IPS DF 6.9 (cell line): ENCODE data around the gene ZNF830.

ENCODE experiments used
- DNase-seq: peaks from one replicate; pipeline ENCODE4 v3.0.0-alpha.2; 2013; ENCODE audit warnings: low read depth, low spot score
- H3K27ac ChIP-seq: one replicate; pipeline ENCODE4 v1.5.1; 2013; ENCODE audit warnings: low read length, control low read depth
- H3K27me3 ChIP-seq: 2 replicates; pipeline ENCODE4 v1.6.1; 2013; ENCODE audit warnings: mild to moderate bottlenecking, low read length; ENCODE audit not compliant: control insufficient read depth, insufficient read depth
- H3K36me3 ChIP-seq: 2 replicates; pipeline ENCODE4 v1.6.1; 2013; ENCODE audit warnings: low read length; ENCODE audit not compliant: control insufficient read depth, insufficient read depth
- H3K4me1 ChIP-seq: 2 replicates; pipeline ENCODE4 v1.6.1; 2013; ENCODE audit warnings: low read length; ENCODE audit not compliant: control insufficient read depth, insufficient read depth
- H3K4me3 ChIP-seq: 2 replicates; pipeline ENCODE4 v1.5.1; 2013; ENCODE audit warnings: mild to moderate bottlenecking, low read length
- H3K9me3 ChIP-seq: 2 replicates; pipeline ENCODE4 v1.6.1; 2013; ENCODE audit warnings: low read length, inconsistent platforms; ENCODE audit not compliant: control insufficient read depth, insufficient read depth
- WGBS: extraction: QIAGEN DNeasy Blood & Tissue Kit; methylation state at CpG from one replicate; pipeline ENCODE4 v1.1.7; 2013; ENCODE audit warnings: mixed read lengths, missing lambda C conversion rate; ENCODE audit not compliant: insufficient read length, insufficient coverage; 5-methylcytosine and 5-hydroxymethylcytosine counted together

Gene ZNF830

GRCh38 chr17:35003778-35004177, 42.4 kb downstream of the ZNF830 start:
- Histone ChIP-seq H3K4me1 (no peaks in the 10 kb centered on the region), H3K9me3 (no peaks in the 10 kb centered on the region), H3K4me3 (no peak overlapping the region), H3K27me3 (no peaks in the 10 kb centered on the region), H3K36me3 (peaks cover 39% of the 10 kb centered on the region), H3K27ac (no peak overlapping the region)
- WGBS: no CpG with 5 or more reads among the region's 4 CpGs
- no peak for DNase-seq

- no peaks in the 10 kb centered on the region for H3K9me3 ChIP-seq
- 0 out of 2 replicates have a peak, but pooled peaks cover 1% of the 10 kb centered on the region for H3K4me1 ChIP-seq
- H3K27me3 ChIP-seq: no peaks in the 10 kb centered on the region
- WGBS: no CpG with 5 or more reads among the region's 4 CpGs
- H3K27ac ChIP-seq: no peak overlapping the region
- no peak overlapping the region for H3K4me3 ChIP-seq
- peaks cover 26% of the 10 kb centered on the region for H3K36me3 ChIP-seq
- no peak for DNase-seq
Measured at GRCh38 chr17:35006345-35006744, 45.0 kb downstream of the ZNF830 start.

GRCh38 chr17:35006961-35007360, 45.6 kb downstream of the ZNF830 start:
- no CpG with 5 or more reads among the region's 1 CpG for WGBS

GRCh38 chr17:35010093-35010492, 48.8 kb downstream of the ZNF830 start:
- Histone ChIP-seq H3K4me1 (0 out of 2 replicates have a peak, but pooled peaks cover 1% of the 10 kb centered on the region), H3K36me3 (0 out of 2 replicates have a peak, but pooled peaks cover 2% of the 10 kb centered on the region), H3K4me3 (no peak overlapping the region), H3K27ac (no peak overlapping the region), H3K9me3 (no peaks in the 10 kb centered on the region), H3K27me3 (no peaks in the 10 kb centered on the region)
- no peak for DNase-seq
- no CpG with 5 or more reads among the region's 3 CpGs for WGBS

More at GRCh38 chr17:35006961-35007360, 45.6 kb downstream of the ZNF830 start:
- Histone ChIP-seq H3K4me3 (no peak overlapping the region), H3K36me3 (peaks cover 20% of the 10 kb centered on the region), H3K27me3 (no peaks in the 10 kb centered on the region), H3K27ac (no peak overlapping the region), H3K4me1 (0 out of 2 replicates have a peak, but pooled peaks cover 1% of the 10 kb centered on the region), H3K9me3 (no peaks in the 10 kb centered on the region)
- DNase-seq: no peak

GRCh38 chr17:35011671-35012216, 50.4 kb downstream of the ZNF830 start:
- Histone ChIP-seq H3K27ac (no peak overlapping the region), H3K9me3 (no peaks in the 10 kb centered on the region), H3K36me3 (peaks cover 2% of the 10 kb centered on the region; the same call in 1 of the 2 replicates), H3K27me3 (no peaks in the 10 kb centered on the region), H3K4me3 (no peak overlapping the region), H3K4me1 (0 out of 2 replicates have a peak, but pooled peaks cover 1% of the 10 kb centered on the region)
- no CpG with 5 or more reads among the region's 5 CpGs for WGBS
- DNase-seq: no peak
